HL-60/S4 treated with phorbol 12-myristate 13-acetate at 8.2 ng/mL for 4 days and 3 days (cell line): ENCODE measurements around the gene ZNF664.

ENCODE experiments used
- in situ Hi-C: fragments of 300-500 bp; cut with MboI; formaldehyde crosslinking; loops from 2 replicates; pipeline ENCODE4 v1.15.0; 2022; ENCODE audit warnings: low sequenced_read_pairs

Gene ZNF664

DNA sequence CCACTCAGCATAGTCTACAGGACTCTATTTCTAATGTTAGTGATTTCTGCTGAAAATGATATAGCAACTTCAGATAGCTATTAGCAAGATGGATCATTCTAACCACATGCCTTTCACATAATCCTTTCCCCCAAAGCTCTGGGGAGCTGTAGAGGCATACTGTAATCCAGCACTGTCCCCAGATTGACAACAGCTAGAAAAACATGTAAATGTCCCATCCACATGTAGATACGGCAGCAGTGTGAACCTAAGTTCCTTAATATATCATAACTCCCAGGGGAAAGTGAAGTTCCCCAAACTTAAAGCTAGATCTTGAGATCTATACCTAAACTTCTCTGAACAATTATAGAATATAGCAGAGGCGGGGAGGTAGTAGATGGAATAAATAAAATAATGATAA, 14.0 kb downstream of the ZNF664 start:
- in situ Hi-C loops, result no loop called here

DNA sequence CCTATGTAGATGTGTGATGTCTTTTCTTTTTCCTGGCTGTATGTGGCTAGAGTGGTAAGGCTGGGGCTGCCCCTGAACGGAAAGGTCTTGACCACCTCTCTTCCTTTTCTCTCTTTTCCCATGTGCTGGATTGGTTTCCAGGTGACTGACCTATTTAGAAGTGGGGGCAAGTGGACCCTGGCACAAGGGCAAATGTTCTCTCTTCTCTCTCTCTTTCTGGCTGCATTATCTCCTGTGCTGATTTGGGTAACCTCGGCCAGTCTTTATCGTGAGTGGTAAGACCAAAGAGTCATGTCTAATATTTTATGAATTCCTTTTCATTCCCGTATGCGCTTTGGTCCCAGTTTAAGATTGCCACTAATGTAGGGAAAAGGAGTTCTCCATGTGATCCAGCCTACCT, 16.2 kb downstream of the ZNF664 start:
- in situ Hi-C loops, result no loop called here

DNA sequence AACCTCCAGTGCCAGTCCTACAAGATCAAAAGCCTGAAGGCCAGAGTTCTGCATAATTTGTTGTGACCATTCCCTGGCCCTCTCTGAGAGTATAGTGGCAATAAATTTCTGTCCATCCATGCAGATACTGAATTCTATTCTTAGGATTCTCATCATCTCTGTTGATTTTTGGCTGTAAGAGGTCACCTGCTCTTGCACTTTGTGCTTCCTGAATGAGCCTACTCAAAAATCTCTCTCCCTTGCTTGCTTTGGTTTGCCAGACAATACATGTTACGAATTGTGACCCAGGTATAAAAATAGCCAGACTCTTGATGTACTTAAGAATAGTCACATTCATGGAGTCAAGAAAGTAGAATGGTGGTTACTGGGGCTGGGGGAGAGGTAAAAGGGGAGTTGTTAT, 16.7 kb downstream of the ZNF664 start:
- in situ Hi-C loops, result no loop called here

DNA sequence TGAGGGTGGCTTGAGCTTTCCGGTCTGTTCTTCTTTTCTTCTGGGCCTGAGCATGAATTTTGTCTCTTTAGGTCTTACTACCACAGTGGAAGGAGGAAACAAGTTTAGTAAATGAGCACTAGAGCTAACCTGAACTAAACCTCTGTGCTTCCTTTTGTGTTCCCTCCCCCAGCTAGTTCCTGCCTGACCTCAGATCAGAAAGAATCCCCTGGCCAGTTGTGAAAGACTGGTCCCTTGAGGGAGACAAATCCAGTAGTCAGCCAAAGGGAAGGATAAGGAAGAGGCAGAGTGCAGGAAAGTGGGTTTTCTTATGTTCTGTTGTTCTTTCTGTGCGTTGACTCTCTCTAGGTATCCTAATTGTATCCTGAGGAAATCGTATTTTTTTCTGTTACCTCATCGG, 17.5 kb downstream of the ZNF664 start:
- in situ Hi-C loops, result no loop called here

DNA sequence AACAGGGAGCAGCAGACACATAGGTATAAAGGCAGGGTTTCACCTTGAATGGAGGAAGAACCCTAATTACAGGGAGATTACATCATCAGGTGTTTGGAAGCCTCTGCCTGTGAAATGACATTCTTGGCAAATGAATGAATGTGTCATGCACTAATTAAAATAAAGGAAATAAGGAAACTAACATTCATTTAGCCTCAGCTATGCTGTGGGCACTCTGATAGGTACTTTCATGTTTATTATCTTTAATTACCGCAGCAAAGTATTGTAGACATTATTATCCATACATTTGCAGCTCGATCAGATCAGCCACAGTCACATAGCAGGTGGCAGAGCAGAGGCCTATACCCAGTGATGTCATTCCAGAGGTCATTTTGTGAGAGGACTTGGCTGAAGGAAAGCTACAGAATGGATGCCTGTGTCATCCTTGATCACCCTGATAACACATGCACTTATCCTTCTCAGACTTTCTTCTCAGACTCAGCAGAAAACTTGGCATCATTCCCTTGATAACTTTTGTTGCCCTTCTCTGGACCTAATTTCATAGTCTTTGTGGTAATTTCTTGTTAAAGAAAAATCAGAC, 18.4 kb downstream of the ZNF664 start:
- in situ Hi-C loops, result no loop called here

DNA sequence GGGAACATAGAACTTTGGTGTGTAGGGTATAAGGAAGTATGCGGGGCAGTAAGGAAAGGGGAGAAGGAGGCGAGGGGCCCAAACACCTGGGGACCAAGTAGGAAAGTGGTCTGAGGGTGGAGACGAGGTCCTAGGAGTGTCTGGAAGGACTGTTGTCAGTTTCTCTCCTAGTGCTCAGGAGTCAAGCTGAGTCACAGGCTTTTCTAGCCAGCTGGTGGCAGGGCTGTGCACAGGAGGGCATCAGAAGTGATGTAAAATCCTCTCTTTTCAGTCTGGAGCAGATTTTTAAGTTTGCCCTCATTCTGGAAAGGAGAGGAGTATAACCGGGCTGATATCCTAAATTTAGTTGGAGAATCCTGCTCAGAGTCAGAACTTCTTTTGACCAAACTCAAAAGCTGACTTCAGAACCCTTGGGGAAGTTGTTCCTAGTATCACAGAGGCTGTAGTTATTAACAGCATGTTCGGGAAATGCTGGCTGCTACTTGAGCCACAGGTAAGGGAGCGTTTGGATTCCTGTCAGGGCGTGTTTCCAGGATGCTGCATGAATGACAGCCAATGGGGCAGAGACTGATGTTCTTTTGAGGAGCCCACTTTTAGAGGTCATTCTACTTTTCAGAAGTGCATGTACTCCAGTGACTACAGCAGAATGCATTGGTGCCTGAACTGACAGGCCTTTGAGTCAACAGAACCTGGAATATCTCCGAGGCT, 19.3 kb downstream of the ZNF664 start:
- in situ Hi-C loops, result no loop called here

DNA sequence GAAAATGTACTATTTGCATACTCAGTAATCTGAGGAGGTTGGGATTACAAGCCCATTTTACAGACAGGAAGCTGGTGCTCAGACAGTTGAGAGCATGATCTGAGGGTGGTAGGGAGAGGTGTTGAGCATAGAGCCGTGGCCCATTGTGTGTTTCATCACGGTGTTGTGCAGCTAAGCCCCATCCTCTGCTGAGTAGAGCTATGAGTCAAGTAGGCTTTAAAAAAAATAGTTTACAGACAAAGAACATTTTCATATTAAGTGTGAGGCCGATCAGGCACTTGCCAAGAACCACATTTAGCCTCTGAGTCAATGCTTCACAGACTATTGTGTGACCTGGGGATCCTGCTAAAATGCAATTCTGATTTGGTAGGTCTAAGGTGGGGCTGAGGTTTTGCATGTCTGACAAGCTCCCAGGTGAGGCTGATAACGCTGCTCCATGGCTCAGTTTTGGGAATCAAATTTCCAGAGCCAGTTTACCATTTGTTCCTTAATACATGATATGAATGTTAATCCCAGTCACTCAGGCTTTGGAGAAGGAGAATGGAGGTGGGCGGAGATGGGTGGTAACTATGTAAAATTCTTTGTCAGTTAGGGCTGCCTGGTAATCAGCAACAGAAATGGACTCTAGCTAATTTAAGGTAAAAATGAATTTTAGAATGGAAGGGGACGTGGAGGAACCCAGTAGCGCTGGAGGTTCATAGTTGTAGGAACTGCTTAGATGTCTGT, 22.2 kb downstream of the ZNF664 start:
- in situ Hi-C loops, result no loop called here

DNA sequence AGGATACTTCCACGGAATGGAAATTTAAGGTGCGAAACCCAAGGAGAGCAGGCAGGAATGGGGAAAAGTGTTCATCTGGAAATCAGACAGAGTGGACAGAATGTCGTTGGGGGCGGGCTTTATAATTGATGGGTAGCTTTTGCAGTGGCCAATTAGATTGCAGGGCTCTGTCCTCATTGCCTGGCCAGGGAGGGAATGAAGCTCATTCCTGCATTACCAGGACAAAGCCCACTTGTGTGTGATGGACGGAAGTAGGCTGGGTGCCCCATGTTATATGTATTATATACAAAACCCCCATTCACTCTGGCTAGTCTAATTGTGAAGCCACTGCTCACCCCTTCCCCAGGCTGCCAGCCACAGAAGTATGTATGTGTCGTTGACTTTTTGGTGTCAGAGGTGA, 23.6 kb downstream of the ZNF664 start:
- in situ Hi-C loops, result no loop called here

DNA sequence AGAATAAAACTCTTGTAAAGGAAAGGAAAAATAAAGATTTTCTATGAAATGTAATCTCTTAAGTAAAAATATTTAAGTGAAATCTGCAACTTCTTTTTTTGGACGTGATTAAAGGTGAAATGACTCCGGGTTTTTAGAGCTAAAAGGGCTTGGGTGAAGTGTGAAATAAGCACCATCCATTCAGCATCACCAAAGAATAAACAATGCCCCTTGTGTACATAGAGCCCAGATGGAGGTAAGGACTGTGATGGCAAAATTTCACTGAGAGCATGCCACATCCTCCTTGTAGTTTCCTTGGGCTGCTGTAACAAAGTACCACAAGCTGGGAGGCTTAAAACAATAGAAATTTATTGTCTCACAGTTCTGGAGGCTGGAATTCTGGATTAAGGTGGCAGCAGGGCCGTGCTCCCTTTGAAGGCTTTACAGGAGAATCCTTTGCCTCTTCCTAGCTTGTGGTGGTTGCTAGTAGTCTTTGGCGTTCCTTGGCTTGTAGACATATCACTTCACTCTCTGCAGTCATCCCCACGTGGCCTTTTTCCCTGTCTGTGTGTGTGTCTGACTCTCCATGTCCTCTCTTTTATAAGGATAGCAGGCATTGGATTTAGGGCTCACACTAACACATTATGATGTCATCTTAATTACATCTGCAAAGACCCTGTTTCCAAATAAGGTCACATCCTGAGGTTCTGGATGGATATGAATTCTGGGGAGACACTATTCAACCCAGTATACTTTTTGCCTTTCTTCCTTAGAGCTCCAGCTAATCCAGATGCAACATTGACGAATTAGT, 24.2 kb downstream of the ZNF664 start:
- in situ Hi-C loops, result no loop called here

DNA sequence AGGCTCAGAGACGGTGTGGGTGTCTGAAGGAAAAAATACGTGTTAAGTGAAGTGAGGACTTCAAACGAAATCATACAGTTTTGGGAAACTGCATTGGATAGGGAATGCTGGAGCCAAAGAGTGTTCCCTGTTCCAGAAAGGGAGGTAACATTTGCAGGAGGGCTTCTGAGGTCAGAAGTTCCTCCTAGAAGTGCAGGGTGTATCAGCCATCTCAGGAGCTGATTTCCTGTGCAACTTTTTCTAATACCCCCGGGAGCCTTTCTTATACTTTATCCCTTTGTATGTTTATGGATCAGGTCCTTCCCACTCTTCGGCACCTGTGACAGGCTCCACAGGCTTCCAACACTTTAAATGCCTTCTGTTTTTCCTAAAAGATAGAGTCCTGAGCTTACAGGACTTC, 24.9 kb downstream of the ZNF664 start:
- in situ Hi-C loops, result no loop called here

DNA sequence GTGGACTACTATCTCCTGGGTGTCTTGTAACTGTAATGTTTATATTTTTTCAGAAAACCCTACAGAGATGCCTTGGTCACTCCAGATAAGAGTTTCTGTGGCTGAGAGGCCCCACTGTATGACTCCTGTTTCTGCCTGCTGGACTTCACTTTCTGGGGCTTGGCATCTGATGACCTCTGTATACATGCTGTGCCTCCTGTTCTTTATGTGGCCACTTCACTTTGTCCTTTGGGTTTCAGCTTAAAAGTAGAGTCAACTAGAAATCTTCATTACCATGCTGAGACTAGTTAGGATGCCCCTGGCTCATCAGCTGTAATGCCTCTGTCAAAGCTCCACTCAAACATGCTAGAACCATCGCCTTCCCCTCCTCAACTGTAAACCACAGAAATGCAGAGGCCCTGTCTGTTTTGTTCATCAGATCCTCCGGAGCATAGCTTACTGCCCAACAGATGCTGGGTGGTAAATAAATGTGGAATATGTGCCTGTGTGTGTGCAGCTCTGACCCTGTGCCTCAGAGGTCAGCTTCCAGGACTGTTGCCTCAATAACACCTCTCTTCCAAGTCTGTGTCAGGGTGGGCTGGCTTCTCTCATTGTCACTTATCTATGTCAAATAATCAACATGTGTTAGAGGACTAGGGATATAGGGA, 25.5 kb downstream of the ZNF664 start:
- in situ Hi-C loops, result no loop called here

DNA sequence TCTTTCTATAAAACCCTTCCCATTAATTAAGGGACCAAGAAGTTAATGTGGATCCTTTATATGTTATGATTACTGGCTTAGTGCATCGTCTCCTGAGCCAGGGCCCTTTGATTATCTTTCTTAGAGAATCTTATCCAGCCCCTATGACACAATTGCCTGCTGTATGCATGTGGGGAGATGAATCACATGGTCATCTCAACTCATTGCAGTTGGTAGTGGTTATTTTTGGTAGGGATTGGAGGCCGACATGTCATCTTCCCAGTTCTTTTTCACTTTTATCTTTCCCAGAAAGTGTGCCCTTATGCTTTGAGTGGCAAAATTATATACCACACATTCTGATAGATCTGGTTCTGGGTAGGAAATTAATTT, 26.0 kb downstream of the ZNF664 start:
- in situ Hi-C loops, result no loop called here

DNA sequence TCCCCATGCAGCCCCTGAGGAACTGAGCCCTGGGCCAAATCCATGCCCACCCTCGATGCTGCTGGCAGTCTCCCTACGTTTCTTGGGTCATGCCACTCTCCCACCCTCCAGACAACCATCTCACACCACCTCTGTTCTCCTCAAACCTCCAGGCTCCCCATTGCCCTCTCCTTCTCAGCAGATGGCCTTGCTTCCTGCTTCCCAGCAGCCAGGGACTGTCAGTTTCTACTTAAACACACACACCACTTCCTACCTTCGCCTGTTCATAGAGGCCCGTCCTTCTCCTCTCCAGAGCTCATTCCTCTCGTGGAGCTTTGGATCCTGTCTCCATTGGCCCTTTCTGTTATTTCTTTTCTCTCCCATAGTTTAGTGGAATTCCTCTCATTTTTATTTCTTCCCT, 27.1 kb downstream of the ZNF664 start:
- in situ Hi-C loops, result no loop called here

DNA sequence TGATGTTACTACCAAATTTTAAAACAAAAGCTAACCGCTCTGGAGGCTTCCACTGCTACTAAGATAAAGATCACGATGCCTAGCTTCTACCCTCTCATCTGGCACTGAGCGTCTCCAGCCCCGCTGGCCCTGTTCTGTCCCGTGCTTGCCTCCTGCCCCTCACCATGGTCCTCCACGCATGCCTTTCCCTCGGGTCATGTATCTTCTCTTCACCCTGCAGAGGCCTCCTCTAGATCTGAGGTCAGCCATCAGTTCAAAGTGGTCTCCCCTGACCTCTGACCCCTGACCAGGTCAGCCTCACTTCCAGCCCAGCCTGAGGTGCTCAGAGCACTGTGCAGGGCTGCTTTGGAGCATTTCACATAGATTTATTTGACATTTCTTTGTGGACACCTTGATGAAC, 28.3 kb downstream of the ZNF664 start:
- in situ Hi-C loops, result no loop called here

DNA sequence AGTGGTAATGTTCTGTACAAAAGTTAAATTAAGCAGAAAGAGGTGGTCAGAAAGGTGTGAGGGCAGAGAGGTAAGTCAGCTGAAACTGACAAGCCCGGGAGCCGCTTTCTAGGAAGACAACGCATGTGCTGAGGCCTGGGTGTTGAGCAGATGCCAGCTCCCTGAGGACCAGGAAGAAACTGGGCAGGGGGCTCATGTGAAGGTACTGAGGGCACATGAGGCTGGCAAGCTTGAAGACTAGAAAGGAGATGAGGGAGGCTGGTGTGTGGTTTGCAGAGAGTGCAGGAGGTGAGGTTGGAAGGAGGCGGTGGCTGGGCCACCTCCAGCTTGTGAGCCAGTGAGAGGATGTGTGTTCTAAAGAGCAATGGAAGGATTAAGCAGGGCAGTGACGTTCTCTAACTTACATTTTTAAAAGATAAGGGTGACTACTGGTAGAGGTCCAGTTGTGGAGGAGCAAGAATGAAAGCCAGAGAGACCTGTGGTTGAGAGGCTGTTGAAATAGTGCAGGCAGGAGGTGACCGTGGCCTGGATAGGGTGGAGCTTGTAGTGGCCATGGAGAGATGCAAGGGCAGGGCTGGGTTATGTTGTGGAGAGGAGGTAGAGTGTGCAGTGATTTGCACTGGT, 29.1 kb downstream of the ZNF664 start:
- in situ Hi-C loops, result no loop called here

DNA sequence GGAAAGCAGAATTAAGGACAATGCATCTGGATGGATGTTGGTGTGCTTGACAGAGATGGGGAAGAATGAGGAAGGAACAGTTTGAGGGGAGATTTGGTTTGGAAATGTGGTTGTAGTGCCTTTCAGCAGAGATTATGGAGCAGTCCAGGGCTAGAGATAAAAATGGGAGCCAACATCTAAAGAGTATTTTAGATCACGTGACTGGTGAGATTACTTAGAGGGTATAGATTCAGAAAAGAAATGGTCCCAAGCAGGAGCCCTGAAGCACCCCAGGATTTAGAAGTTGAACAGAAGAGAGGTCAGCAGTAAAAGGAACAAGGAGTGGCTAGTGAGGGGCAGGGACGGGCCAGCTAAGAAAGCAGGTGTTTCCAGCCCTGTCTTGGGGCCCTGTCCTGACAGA, 29.6 kb downstream of the ZNF664 start:
- in situ Hi-C loops, result no loop called here

DNA sequence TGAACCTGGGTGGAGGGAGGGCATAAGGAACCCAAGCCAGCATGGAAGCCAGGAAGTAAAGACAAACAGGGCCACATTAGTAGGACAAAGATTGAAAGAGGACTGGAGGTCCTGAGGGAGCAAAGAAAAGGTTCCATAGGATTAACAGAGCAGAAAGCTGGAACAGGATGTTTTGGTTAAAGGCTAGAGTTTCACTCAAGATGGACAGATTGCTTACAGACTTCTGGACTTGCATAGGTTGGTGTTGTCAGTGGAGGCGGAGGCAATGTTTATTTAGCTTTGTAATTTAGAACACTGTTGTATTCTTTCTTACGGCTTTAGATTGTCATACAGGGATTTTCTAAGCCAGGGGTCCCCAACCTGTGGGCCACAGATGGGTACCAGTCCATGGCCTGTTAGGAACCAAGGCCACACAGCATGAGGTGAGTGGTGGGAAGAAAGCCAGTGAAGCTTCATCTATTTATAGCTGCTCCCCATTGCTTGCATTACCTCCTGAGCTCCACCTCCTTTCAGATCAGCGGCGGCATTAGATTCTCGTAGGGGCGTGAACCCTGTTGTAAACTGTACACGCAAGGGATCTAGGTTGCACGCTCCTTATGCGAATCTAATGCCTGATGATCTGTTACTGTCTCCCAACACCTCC, 31.3 kb downstream of the ZNF664 start:
- in situ Hi-C loops, result no loop called here

DNA sequence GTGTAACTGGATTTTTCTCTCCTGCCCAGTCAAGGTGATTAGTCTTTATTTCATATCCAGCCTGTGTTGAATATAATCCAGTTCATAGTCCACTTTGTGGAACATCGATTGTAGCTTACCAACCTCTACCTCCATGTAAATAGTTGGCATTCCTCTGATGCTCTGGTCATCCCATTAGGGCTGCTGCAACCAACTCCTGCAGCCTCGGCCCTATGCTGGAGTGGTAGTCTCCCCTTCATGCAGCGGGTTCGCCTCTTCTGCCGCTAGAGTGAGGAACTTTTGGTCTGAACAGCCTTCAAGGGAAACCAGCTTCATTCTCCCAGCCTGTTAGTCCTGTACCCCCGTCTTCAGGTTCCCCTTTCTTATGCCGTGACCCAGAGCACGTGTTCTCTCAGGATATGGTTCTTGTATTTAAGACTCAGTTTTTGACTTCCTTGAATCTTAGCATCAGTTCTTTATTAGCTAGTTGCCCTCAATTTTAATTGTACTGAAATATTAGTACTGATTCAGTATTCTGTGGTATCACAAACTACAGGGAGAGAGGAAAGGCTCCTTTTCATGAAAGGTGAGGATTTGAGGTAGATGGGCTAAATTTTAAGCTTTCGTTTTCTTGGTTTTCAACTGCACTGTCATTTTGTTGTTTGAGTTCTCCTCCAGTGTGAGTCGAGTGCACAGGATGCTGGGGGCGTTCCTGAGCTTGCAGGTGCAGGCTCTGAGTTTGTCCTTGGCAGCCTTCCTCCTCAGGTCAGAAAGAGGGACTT, 33.2 kb downstream of the ZNF664 start:
- in situ Hi-C loops, result no loop called here
